ENCODE measurements around the gene RTKN2.
A peak's percentile ranks its signal among the peaks of the same experiment; 100 is the strongest.

The RTKN2 gene

GRCh38 chr10:62162261-62162981, 106.2 kb downstream of the RTKN2 start:
- TF ChIP-seq CTCF (IDR thresholded peaks at IDR 0.05; ENCODE audit: low read depth, low read length): no peak
- no peak overlapping the region for H3K4me3 ChIP-seq (ENCODE audit: low read depth, low read length)
- DNase-seq (ENCODE audit: low read depth, low spot score): no peak
- in situ Hi-C loops (cut with HindIII; ENCODE audit: low sequenced_read_pairs): no loop called here

GRCh38 chr10:62159351-62159750, 109.3 kb downstream of the RTKN2 start:
- no peak for DNase-seq (ENCODE audit: low read depth, low spot score)
- in situ Hi-C loops (cut with HindIII; ENCODE audit: low sequenced_read_pairs): no loop called here
- H3K4me3 ChIP-seq (ENCODE audit: low read depth, low read length): no peak overlapping the region
- TF ChIP-seq CTCF (IDR thresholded peaks at IDR 0.05; ENCODE audit: low read depth, low read length): no peak

GRCh38 chr10:62157601-62158000, 111.0 kb downstream of the RTKN2 start:
- DNase-seq (ENCODE audit: low read depth, low spot score): no peak
- H3K4me3 ChIP-seq (ENCODE audit: low read depth, low read length): no peak overlapping the region
- in situ Hi-C loops (cut with HindIII; ENCODE audit: low sequenced_read_pairs): no loop called here
- no peak for TF ChIP-seq CTCF (IDR thresholded peaks at IDR 0.05; ENCODE audit: low read depth, low read length)

- TF ChIP-seq CTCF (IDR thresholded peaks at IDR 0.05; ENCODE audit: low read depth, low read length): no peak
- in situ Hi-C loops (cut with HindIII; ENCODE audit: low sequenced_read_pairs): no loop called here
- H3K4me3 ChIP-seq (ENCODE audit: low read depth, low read length): no peak overlapping the region
- DNase-seq (ENCODE audit: low read depth, low spot score): no peak
These were observed 113.5 kb downstream of the RTKN2 start for GRCh38 chr10:62155054-62155680.

- DNase-seq (ENCODE audit: low read depth, low spot score): no peak
- H3K4me3 ChIP-seq (ENCODE audit: low read depth, low read length): no peak overlapping the region
- no peak for TF ChIP-seq CTCF (IDR thresholded peaks at IDR 0.05; ENCODE audit: low read depth, low read length)
- in situ Hi-C loops (cut with HindIII; ENCODE audit: low sequenced_read_pairs): no loop called here
These were observed 114.4 kb downstream of the RTKN2 start for GRCh38 chr10:62154231-62154630.

- no peak overlapping the region for H3K4me3 ChIP-seq (ENCODE audit: low read depth, low read length)
- TF ChIP-seq CTCF (IDR thresholded peaks at IDR 0.05; ENCODE audit: low read depth, low read length): no peak
- in situ Hi-C loops (cut with HindIII; ENCODE audit: low sequenced_read_pairs): no loop called here
- peak; percentile 7 for DNase-seq (ENCODE audit: low read depth, low spot score)
These were observed 115.5 kb downstream of the RTKN2 start for GRCh38 chr10:62153191-62153590.
